Ishikawa (cell line): ENCODE measurements around the gene EPS8.

Experiments used
- EP300 ChIP-seq: IDR thresholded peaks from 2 replicates; pipeline ENCODE4 v1.6.1; 2012; ENCODE audit warnings: borderline replicate concordance
- FOXM1 ChIP-seq: IDR thresholded peaks from 2 replicates; pipeline ENCODE4 v1.6.1; 2012; ENCODE audit warnings: low read depth, borderline replicate concordance
- RAD21 ChIP-seq: IDR thresholded peaks from 2 replicates; pipeline ENCODE4 v1.6.1; 2012; ENCODE audit warnings: low read depth
- TAF1 ChIP-seq: IDR thresholded peaks from 2 replicates; pipeline ENCODE4 v1.6.1; 2012; ENCODE audit warnings: low read depth, mild to moderate bottlenecking
- TCF12 ChIP-seq: IDR thresholded peaks from 2 replicates; pipeline ENCODE4 v1.6.1; 2012; ENCODE audit warnings: low read depth
- TEAD4 ChIP-seq: IDR thresholded peaks from 2 replicates; pipeline ENCODE4 v1.6.1; 2012
- ZBTB7A ChIP-seq: IDR thresholded peaks from 2 replicates; pipeline ENCODE4 v1.6.1; 2012; ENCODE audit warnings: low read depth
- TF ChIP-seq, protein P1 (sequence below): IDR thresholded peaks from 2 replicates; pipeline ENCODE4 v1.6.1; 2012
- TF ChIP-seq, protein P2 (sequence below): IDR thresholded peaks from 2 replicates; pipeline ENCODE4 v1.6.1; 2012
- TF ChIP-seq, protein P3 (sequence below): IDR thresholded peaks from 2 replicates; pipeline ENCODE4 v1.6.1; 2012; ENCODE audit warnings: low read depth, mild to moderate bottlenecking

DNA sequence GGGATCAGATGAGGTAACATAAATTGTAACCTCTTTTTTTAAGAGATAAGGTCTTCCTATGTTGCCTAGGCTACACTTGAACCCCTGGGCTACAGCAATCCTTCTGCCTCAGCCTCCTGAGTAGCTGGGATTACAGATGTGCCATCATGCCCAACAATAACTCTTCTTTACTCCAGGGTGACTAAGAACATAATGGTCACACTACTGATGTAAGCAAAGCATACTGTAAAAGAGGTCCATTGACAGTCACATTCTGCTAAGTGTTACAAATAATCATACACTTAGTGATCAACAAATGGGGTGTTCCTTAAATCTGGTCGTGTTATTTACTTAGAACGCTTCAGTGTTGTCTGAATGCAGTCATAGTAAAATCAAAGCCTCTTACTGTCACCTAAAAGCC, 68.9 kb downstream of the EPS8 start:
- TF ChIP-seq, protein P1, sequence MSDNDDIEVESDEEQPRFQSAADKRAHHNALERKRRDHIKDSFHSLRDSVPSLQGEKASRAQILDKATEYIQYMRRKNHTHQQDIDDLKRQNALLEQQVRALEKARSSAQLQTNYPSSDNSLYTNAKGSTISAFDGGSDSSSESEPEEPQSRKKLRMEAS = no peak
- TF ChIP-seq TAF1 (no peak), FOXM1 (no peak), TEAD4 (no peak), TCF12 (no peak), EP300 (no peak), ZBTB7A (no peak), RAD21 (no peak)
- TF ChIP-seq, protein P2, sequence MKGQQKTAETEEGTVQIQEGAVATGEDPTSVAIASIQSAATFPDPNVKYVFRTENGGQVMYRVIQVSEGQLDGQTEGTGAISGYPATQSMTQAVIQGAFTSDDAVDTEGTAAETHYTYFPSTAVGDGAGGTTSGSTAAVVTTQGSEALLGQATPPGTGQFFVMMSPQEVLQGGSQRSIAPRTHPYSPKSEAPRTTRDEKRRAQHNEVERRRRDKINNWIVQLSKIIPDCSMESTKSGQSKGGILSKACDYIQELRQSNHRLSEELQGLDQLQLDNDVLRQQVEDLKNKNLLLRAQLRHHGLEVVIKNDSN = no peak
- TF ChIP-seq, protein P3, sequence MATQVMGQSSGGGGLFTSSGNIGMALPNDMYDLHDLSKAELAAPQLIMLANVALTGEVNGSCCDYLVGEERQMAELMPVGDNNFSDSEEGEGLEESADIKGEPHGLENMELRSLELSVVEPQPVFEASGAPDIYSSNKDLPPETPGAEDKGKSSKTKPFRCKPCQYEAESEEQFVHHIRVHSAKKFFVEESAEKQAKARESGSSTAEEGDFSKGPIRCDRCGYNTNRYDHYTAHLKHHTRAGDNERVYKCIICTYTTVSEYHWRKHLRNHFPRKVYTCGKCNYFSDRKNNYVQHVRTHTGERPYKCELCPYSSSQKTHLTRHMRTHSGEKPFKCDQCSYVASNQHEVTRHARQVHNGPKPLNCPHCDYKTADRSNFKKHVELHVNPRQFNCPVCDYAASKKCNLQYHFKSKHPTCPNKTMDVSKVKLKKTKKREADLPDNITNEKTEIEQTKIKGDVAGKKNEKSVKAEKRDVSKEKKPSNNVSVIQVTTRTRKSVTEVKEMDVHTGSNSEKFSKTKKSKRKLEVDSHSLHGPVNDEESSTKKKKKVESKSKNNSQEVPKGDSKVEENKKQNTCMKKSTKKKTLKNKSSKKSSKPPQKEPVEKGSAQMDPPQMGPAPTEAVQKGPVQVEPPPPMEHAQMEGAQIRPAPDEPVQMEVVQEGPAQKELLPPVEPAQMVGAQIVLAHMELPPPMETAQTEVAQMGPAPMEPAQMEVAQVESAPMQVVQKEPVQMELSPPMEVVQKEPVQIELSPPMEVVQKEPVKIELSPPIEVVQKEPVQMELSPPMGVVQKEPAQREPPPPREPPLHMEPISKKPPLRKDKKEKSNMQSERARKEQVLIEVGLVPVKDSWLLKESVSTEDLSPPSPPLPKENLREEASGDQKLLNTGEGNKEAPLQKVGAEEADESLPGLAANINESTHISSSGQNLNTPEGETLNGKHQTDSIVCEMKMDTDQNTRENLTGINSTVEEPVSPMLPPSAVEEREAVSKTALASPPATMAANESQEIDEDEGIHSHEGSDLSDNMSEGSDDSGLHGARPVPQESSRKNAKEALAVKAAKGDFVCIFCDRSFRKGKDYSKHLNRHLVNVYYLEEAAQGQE = no peak
